Heart left ventricle (tissue), 13 donors: Measurements from ENCODE around the gene ACTR3C.

Source experiments
- CTCF ChIP-seq, 12 donors: fragments of 200-600 bp; sonication (generic) in 4 of 12; IDR thresholded peaks; one replicate each; pipeline versions ENCODE4 v1.5.0 to v1.8.0; 2018 to 2022; ENCODE audit warnings: antibody characterized with exemption in 12 of 12, mild to moderate bottlenecking in 5 of 12
- POLR2A ChIP-seq, 2 donors: fragments of 450-650 bp; IDR thresholded peaks; one replicate each; pipeline ENCODE4 v1.6.1; 2017; ENCODE audit warnings: antibody characterized with exemption in 2 of 2, mild to moderate bottlenecking in 2 of 2, moderate library complexity in 2 of 2
- donor health status: ischemic (EF 13 %, LVEDD 7.1; RV severe dilation, severe dysfunction).
- donor health status: DM: no; HTN: yes; CAD: no.
- donor health status: DM: no; HTN: no; CAD: no.
- donor health status: ischemic (EF 25% LVEDD 6.9; RV normal size, moderate dysfunction).
- donor health status: ischemic (EF 25% LVEDD 5.7; RV mildly dilated, moderate dysfunction).
- donor health status: ischemic (EF 35%, LVEDD 5.7; RV mildly dilated, moderate dysfunction).
- donor health status: nonischemic (EF 11% LVEDD 7.7; RV severe dilation, severe dysfunction).
- donor health status: DM: yes; HTN: yes; CAD: no.
- donor health status: PGD.
- donor health status: ischemic (EF 29% LVEDD 5.4; RV normal size, mild dysfunction).
- donor health status: nonischemic (EF 23%, LVEDD 6.1; RV moderate dilation, normal function).

GRCh38 chr7:150335774-150336112, 12.4 kb upstream of the ACTR3C start:
- TF ChIP-seq CTCF (IDR thresholded peaks at IDR 0.05) (no peak), POLR2A (IDR thresholded peaks at IDR 0.05) (no peak)
